NCI-H2171 treated with DMSO at 0.1 percent for 48 hours (cell line): ENCODE data around the gene SDCBP2.
"Not testable (repeated sequence)": the region's sequence is repeated elsewhere in the genome, so short reads cannot be mapped to it uniquely, and the experiment has no call there.

Experiments used
- DNase-seq: peaks from one replicate; lab custom pipeline; 2025; lab: John Stamatoyannopoulos, UW

SDCBP2 gene

GRCh38 chr20:1360094-1360846, 31.3 kb upstream of the SDCBP2 start:
- DNase-seq = no peak

GRCh38 chr20:1357921-1358671, 29.2 kb upstream of the SDCBP2 start:
- DNase-seq = no peak

- DNase-seq = no peak
These were observed 25.0 kb upstream of the SDCBP2 start for GRCh38 chr20:1353956-1354355.

- DNase-seq = no peak
These were observed 17.5 kb upstream of the SDCBP2 start for GRCh38 chr20:1346315-1346969.

- no peak for DNase-seq
These were observed 16.8 kb upstream of the SDCBP2 start for GRCh38 chr20:1345756-1346093.

- no peak for DNase-seq
These were observed 16.3 kb upstream of the SDCBP2 start for GRCh38 chr20:1345030-1345755.

GRCh38 chr20:1343446-1344124, 14.6 kb upstream of the SDCBP2 start:
- not testable (repeated sequence) for DNase-seq

GRCh38 chr20:1341561-1342265, 12.8 kb upstream of the SDCBP2 start:
- DNase-seq = peak; percentile 69

GRCh38 chr20:1338801-1339200, 9.9 kb upstream of the SDCBP2 start:
- DNase-seq = no peak

- DNase-seq = no peak
These were observed 9.2 kb upstream of the SDCBP2 start for GRCh38 chr20:1338096-1338495.

GRCh38 chr20:1337441-1337840, 8.5 kb upstream of the SDCBP2 start:
- DNase-seq = no peak

- DNase-seq = no peak
These were observed 7.9 kb upstream of the SDCBP2 start for GRCh38 chr20:1336699-1337367.

- DNase-seq = no peak
These were observed 7.2 kb upstream of the SDCBP2 start for GRCh38 chr20:1335961-1336698.

- DNase-seq = no peak
These were observed 5.8 kb upstream of the SDCBP2 start for GRCh38 chr20:1334761-1335160.

- no peak for DNase-seq
These were observed 5.4 kb upstream of the SDCBP2 start for GRCh38 chr20:1334370-1334731.

- peak; percentile 86 for DNase-seq
These were observed 4.8 kb upstream of the SDCBP2 start for GRCh38 chr20:1333462-1334369.

- DNase-seq = no peak
These were observed 3.9 kb upstream of the SDCBP2 start for GRCh38 chr20:1332749-1333300.

- no peak for DNase-seq
These were observed 3.0 kb upstream of the SDCBP2 start for GRCh38 chr20:1331801-1332453.
